ENCODE data around the gene HMCN2. TPM values are rescaled to one million over a fixed set of nuclear protein-coding genes. Genes with fewer than 3 reads are reported as not detected.
"Not testable (repeated sequence)": the region's sequence is repeated elsewhere in the genome, so short reads cannot be mapped to it uniquely, and the experiment has no call there.

Gene HMCN2
- total and polyA plus RNA-seq, 2 experiments from 2014 or later = not detected

DNA sequence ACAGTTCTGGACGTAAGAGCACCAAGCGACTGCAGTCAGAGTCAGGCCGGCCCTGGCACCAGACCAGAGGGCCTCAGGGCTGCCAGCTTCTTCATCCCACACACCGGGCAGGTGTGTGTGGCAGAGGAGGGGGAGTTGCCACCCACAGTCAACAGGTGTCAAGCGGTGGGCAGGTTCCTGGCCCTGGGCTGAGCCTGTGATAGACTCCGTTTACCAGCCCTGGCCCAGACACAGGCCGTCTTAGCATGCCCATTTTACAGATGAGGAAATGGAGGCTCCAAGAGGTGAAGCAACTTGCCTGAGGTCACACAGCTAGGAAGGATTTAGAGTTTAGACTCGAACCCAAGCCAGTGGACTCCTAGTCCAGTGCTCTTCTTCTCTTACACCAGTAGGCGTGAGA lies 71.8 kb downstream of the HMCN2 start:
- no peak for TF ChIP-seq EZH2phosphoT487 (IDR thresholded peaks at IDR 0.05; ENCODE audit: insufficient read depth, low read depth)
- no peak for TF ChIP-seq EZH2 (IDR thresholded peaks at IDR 0.05; ENCODE audit: insufficient read depth, poor library complexity, severe bottlenecking)

DNA sequence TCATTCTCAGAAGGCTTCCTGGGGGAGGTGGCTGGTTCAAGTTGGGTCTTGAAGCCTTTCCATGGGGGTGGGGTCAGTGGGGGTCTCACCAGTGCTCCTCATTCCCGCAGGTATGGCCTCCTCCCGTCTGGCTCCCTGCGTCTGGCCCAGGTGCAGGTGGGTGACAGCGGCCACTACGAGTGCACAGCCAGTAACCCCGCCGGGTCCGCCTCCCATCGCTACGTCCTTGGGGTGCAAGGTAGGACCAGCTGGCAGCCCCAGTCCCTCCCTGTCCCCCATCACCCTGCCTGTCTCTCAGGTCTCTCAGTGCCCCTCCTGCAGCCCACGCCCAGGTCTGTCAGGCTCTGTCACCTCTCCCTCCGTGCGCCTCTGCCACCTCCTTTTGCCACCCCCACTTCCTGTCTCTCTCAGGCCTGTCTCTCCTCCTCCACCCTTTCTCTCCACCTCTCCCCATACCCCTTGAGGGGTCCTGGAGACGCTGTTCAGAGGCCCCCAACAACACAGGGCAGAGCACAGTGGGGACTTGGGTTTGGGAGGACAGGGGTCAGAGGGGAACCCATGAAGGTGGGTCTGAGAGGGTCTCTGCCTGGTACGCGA lies 72.3 kb downstream of the HMCN2 start:
- peaks cover 13% of the 10 kb centered on the region for H3K27me3 ChIP-seq (replicated peaks; ENCODE audit: insufficient read depth)
- in situ Hi-C loops (cut with MboI) = loop anchor here (10.0 to 25.0 kb wide), 2 partner anchors 223 to 451 kb away; no protein-coding TSS in a partner anchor

More for the DNA sequence above, 71.8 kb downstream of the HMCN2 start:
- Histone ChIP-seq H3K4me2 (ENCODE audit: unreplicated experiment) (no peak overlapping the region), H3K9me2 (ENCODE audit: insufficient read depth) (no peaks in the 10 kb centered on the region), H3K9ac (no peak overlapping the region), H4K20me1 (ENCODE audit: insufficient read depth) (no peaks in the 10 kb centered on the region), H3F3A (ENCODE audit: insufficient read depth) (no peaks in the 10 kb centered on the region), H2AFZ (no peak overlapping the region), H3K4me3 (no peak overlapping the region), H3K27me3 (replicated peaks; ENCODE audit: insufficient read depth) (peaks cover 13% of the 10 kb centered on the region), H3K4me1 (ENCODE audit: insufficient read depth) (no peaks in the 10 kb centered on the region), H3K79me2 (ENCODE audit: insufficient read depth) (no peaks in the 10 kb centered on the region), H3K36me3 (ENCODE audit: low read depth) (no peaks in the 10 kb centered on the region), H3K27ac (no peak overlapping the region), H3K9me3 (ENCODE audit: low read depth) (no peaks in the 10 kb centered on the region)
- DNase-seq = no peak
- WGBS, 2 experiments (ENCODE audit: low coverage in 1 of 2, low lambda C conversion rate in 2 of 2, missing lambda C conversion rate in 2 of 2) = 78 to 84% methylated on average over 8 to 9 of the region's 9 CpGs
- in situ Hi-C loops (cut with MboI) = loop anchor here (10.0 to 25.0 kb wide), 2 partner anchors 223 to 450 kb away; no protein-coding TSS in a partner anchor

DNA sequence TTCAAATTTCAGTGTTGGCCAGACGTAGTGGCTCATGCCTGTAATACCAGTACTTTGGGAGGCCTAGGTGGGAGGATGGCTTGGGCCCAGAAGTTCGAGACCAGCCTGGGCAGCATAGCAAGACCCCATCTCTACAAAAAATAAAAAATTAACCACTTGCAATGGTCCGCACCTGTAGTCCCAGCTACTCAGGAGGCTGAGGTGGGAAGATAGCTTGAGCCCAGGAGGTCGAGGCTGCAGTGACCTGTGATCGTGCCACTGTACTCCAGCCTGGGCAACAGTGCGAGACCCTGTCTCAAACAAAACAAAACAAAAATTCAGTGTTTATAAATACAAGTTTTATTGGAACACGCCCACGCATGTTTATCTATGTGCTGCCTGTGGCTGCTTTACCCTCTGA lies 73.3 kb downstream of the HMCN2 start:
- not testable (repeated sequence) for H3K27me3 ChIP-seq (replicated peaks; ENCODE audit: insufficient read depth); DNase-seq; H3K79me2 ChIP-seq (ENCODE audit: insufficient read depth); H3K27ac ChIP-seq; H3K36me3 ChIP-seq (ENCODE audit: low read depth); H3K9ac ChIP-seq; H3K9me3 ChIP-seq (ENCODE audit: low read depth); H3F3A ChIP-seq (ENCODE audit: insufficient read depth); H3K9me2 ChIP-seq (ENCODE audit: insufficient read depth); H4K20me1 ChIP-seq (ENCODE audit: insufficient read depth); H3K4me3 ChIP-seq; H3K4me1 ChIP-seq (ENCODE audit: insufficient read depth); H2AFZ ChIP-seq; H3K4me2 ChIP-seq (ENCODE audit: unreplicated experiment)
- in situ Hi-C loops (cut with MboI) = loop anchor here (10.0 to 25.0 kb wide), 2 partner anchors 224 to 452 kb away; no protein-coding TSS in a partner anchor
- 90 to 94% methylated on average over 8 of the region's 8 CpGs for WGBS, 2 experiments (ENCODE audit: low coverage in 1 of 2, low lambda C conversion rate in 2 of 2, missing lambda C conversion rate in 2 of 2)

More for the DNA sequence above, 72.3 kb downstream of the HMCN2 start:
- Histone ChIP-seq H4K20me1 (ENCODE audit: insufficient read depth) (no peaks in the 10 kb centered on the region), H3K36me3 (ENCODE audit: low read depth) (no peaks in the 10 kb centered on the region), H3K4me1 (ENCODE audit: insufficient read depth) (no peaks in the 10 kb centered on the region), H3F3A (ENCODE audit: insufficient read depth) (no peaks in the 10 kb centered on the region), H2AFZ (no peak overlapping the region), H3K4me2 (ENCODE audit: unreplicated experiment) (no peak overlapping the region), H3K9ac (no peak overlapping the region), H3K4me3 (no peak overlapping the region), H3K27ac (no peak overlapping the region), H3K9me2 (ENCODE audit: insufficient read depth) (no peaks in the 10 kb centered on the region), H3K79me2 (ENCODE audit: insufficient read depth) (no peaks in the 10 kb centered on the region), H3K9me3 (ENCODE audit: low read depth) (no peaks in the 10 kb centered on the region)
- TF ChIP-seq EZH2phosphoT487 (IDR thresholded peaks at IDR 0.05; ENCODE audit: insufficient read depth, low read depth) = no peak
- TF ChIP-seq EZH2 (IDR thresholded peaks at IDR 0.05; ENCODE audit: insufficient read depth, poor library complexity, severe bottlenecking) = no peak
- 87 to 92% methylated on average over 7 of the region's 16 CpGs for WGBS, 2 experiments (ENCODE audit: low coverage in 1 of 2, low lambda C conversion rate in 2 of 2, missing lambda C conversion rate in 2 of 2)
- DNase-seq = no peak

DNA sequence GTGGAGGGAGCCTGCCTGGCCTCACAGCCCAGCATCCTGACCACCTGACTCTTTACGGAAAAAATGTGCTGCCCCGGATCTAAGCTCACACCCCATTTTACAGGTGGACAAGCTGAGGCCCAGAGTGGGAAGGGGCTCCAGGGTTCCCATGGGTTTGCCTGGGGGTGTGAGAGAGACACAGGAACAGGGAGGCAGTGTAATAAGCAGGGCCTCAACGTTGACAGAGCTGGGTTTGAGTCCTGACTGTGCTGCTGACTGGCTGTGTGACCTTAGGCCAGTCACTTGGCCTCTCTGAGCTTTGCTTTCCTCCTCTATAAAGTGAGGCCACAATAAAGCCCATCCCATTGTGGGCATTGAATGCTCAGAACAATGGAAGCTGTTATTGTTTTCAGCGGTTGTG lies 73.7 kb downstream of the HMCN2 start:
- no peaks in the 10 kb centered on the region for H3K36me3 ChIP-seq (ENCODE audit: low read depth)
- no peaks in the 10 kb centered on the region for H3K79me2 ChIP-seq (ENCODE audit: insufficient read depth)
- in situ Hi-C loops (cut with MboI) = loop anchor here (10.0 to 25.0 kb wide), 2 partner anchors 225 to 452 kb away; no protein-coding TSS in a partner anchor
- H3K27ac ChIP-seq = no peak overlapping the region
- H3K9me2 ChIP-seq (ENCODE audit: insufficient read depth) = no peaks in the 10 kb centered on the region
- H3K27me3 ChIP-seq (replicated peaks; ENCODE audit: insufficient read depth) = peaks cover 4% of the 10 kb centered on the region; the same call in 1 of the 2 replicates
- no peaks in the 10 kb centered on the region for H3K9me3 ChIP-seq (ENCODE audit: low read depth)
- H3K4me2 ChIP-seq (ENCODE audit: unreplicated experiment) = no peak overlapping the region
- TF ChIP-seq EZH2 (IDR thresholded peaks at IDR 0.05; ENCODE audit: insufficient read depth, poor library complexity, severe bottlenecking) = no peak
- TF ChIP-seq EZH2phosphoT487 (IDR thresholded peaks at IDR 0.05; ENCODE audit: insufficient read depth, low read depth) = no peak
- no peak overlapping the region for H3K9ac ChIP-seq
- H4K20me1 ChIP-seq (ENCODE audit: insufficient read depth) = no peaks in the 10 kb centered on the region
- DNase-seq = no peak
- no peaks in the 10 kb centered on the region for H3K4me1 ChIP-seq (ENCODE audit: insufficient read depth)
- no peak overlapping the region for H3K4me3 ChIP-seq
- H2AFZ ChIP-seq = no peak overlapping the region
- H3F3A ChIP-seq (ENCODE audit: insufficient read depth) = no peaks in the 10 kb centered on the region
- WGBS, 2 experiments (ENCODE audit: low coverage in 1 of 2, low lambda C conversion rate in 2 of 2, missing lambda C conversion rate in 2 of 2) = 66 to 67% methylated on average over 4 of the region's 4 CpGs

Data from GM23248 (cell line).